GM12801 (cell line): Measurements from ENCODE around the gene SNW1.

Experiments
- CTCF ChIP-seq: IDR thresholded peaks from one replicate; pipeline ENCODE4 v1.5.1; 2011; ENCODE audit warnings: control low read depth; ENCODE audit not compliant: insufficient read length; ENCODE audit errors: extremely low read depth

Gene SNW1

GRCh38 chr14:77794357-77794756 lies 33.4 kb upstream of the SNW1 start:
- TF ChIP-seq CTCF, result no peak

GRCh38 chr14:77791225-77791600 lies 30.3 kb upstream of the SNW1 start:
- TF ChIP-seq CTCF, result no peak

- no peak for TF ChIP-seq CTCF
Measured at GRCh38 chr14:77790566-77791224, 29.7 kb upstream of the SNW1 start.

- no peak for TF ChIP-seq CTCF
Measured at GRCh38 chr14:77786148-77786547, 25.2 kb upstream of the SNW1 start.

- TF ChIP-seq CTCF, result no peak
Measured at GRCh38 chr14:77782202-77782601, 21.2 kb upstream of the SNW1 start.

- no peak for TF ChIP-seq CTCF
Measured at GRCh38 chr14:77763978-77764377, 3.0 kb upstream of the SNW1 start.

- no peak for TF ChIP-seq CTCF
Measured at GRCh38 chr14:77763316-77763715, 2.4 kb upstream of the SNW1 start.
